ENCODE measurements around the gene TPH2. TPM values are rescaled to one million over a fixed set of nuclear protein-coding genes. Genes with fewer than 3 reads are reported as not detected.

TPH2 gene
- total RNA-seq, 1 experiment from 2014 or later: 0.83 TPM

DNA sequence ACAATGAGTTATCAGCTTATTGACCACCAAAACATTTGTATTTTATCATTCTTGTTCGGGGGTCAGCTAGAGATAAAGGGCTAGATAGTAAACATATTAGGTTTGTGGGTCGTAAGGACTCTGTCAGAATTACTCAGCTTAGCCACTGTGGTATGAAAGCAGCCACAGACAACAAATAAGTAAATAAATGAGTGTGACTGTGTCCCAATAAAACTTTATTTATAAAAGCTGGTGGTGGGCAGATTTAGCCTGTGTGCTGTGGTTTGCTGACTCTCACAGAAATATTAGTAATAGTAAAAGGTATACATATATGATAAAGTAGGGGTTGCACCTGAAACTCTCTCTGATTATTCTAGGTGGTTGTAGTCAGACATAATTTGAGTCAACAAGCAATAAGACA lies 56.1 kb downstream of the TPH2 start:
- ATAC-seq: no peak
- ChIA-PET CTCF (interaction anchor here (0.6 kb wide), 1 partner anchor 271 kb away, joined by 4 read pairs; no protein-coding TSS in a partner anchor), POLR2A (no interaction called here)
- TF ChIP-seq, protein P1, sequence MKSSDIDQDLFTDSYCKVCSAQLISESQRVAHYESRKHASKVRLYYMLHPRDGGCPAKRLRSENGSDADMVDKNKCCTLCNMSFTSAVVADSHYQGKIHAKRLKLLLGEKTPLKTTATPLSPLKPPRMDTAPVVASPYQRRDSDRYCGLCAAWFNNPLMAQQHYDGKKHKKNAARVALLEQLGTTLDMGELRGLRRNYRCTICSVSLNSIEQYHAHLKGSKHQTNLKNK (CRISPR knock-in tag; IDR thresholded peaks at IDR 0.05): no peak
- no peak for TF ChIP-seq MXD4 (CRISPR knock-in tag; IDR thresholded peaks at IDR 0.05; ENCODE audit: borderline replicate concordance)
- TF ChIP-seq, protein P2, sequence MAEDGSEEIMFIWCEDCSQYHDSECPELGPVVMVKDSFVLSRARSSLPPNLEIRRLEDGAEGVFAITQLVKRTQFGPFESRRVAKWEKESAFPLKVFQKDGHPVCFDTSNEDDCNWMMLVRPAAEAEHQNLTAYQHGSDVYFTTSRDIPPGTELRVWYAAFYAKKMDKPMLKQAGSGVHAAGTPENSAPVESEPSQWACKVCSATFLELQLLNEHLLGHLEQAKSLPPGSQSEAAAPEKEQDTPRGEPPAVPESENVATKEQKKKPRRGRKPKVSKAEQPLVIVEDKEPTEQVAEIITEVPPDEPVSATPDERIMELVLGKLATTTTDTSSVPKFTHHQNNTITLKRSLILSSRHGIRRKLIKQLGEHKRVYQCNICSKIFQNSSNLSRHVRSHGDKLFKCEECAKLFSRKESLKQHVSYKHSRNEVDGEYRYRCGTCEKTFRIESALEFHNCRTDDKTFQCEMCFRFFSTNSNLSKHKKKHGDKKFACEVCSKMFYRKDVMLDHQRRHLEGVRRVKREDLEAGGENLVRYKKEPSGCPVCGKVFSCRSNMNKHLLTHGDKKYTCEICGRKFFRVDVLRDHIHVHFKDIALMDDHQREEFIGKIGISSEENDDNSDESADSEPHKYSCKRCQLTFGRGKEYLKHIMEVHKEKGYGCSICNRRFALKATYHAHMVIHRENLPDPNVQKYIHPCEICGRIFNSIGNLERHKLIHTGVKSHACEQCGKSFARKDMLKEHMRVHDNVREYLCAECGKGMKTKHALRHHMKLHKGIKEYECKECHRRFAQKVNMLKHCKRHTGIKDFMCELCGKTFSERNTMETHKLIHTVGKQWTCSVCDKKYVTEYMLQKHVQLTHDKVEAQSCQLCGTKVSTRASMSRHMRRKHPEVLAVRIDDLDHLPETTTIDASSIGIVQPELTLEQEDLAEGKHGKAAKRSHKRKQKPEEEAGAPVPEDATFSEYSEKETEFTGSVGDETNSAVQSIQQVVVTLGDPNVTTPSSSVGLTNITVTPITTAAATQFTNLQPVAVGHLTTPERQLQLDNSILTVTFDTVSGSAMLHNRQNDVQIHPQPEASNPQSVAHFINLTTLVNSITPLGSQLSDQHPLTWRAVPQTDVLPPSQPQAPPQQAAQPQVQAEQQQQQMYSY (CRISPR knock-in tag; IDR thresholded peaks at IDR 0.05): no peak
- no peak for TF ChIP-seq SP1 (CRISPR knock-in tag; conservative IDR thresholded peaks at IDR 0.05)
- TF ChIP-seq, protein P3, sequence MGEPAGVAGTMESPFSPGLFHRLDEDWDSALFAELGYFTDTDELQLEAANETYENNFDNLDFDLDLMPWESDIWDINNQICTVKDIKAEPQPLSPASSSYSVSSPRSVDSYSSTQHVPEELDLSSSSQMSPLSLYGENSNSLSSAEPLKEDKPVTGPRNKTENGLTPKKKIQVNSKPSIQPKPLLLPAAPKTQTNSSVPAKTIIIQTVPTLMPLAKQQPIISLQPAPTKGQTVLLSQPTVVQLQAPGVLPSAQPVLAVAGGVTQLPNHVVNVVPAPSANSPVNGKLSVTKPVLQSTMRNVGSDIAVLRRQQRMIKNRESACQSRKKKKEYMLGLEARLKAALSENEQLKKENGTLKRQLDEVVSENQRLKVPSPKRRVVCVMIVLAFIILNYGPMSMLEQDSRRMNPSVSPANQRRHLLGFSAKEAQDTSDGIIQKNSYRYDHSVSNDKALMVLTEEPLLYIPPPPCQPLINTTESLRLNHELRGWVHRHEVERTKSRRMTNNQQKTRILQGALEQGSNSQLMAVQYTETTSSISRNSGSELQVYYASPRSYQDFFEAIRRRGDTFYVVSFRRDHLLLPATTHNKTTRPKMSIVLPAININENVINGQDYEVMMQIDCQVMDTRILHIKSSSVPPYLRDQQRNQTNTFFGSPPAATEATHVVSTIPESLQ (CRISPR knock-in tag; IDR thresholded peaks at IDR 0.05): no peak
- TF ChIP-seq TCF7 (CRISPR knock-in tag; IDR thresholded peaks at IDR 0.05; ENCODE audit: low read depth): no peak
- no peak for TF ChIP-seq OVOL2 (CRISPR knock-in tag; IDR thresholded peaks at IDR 0.05; ENCODE audit: borderline replicate concordance)
- TF ChIP-seq, protein P4, sequence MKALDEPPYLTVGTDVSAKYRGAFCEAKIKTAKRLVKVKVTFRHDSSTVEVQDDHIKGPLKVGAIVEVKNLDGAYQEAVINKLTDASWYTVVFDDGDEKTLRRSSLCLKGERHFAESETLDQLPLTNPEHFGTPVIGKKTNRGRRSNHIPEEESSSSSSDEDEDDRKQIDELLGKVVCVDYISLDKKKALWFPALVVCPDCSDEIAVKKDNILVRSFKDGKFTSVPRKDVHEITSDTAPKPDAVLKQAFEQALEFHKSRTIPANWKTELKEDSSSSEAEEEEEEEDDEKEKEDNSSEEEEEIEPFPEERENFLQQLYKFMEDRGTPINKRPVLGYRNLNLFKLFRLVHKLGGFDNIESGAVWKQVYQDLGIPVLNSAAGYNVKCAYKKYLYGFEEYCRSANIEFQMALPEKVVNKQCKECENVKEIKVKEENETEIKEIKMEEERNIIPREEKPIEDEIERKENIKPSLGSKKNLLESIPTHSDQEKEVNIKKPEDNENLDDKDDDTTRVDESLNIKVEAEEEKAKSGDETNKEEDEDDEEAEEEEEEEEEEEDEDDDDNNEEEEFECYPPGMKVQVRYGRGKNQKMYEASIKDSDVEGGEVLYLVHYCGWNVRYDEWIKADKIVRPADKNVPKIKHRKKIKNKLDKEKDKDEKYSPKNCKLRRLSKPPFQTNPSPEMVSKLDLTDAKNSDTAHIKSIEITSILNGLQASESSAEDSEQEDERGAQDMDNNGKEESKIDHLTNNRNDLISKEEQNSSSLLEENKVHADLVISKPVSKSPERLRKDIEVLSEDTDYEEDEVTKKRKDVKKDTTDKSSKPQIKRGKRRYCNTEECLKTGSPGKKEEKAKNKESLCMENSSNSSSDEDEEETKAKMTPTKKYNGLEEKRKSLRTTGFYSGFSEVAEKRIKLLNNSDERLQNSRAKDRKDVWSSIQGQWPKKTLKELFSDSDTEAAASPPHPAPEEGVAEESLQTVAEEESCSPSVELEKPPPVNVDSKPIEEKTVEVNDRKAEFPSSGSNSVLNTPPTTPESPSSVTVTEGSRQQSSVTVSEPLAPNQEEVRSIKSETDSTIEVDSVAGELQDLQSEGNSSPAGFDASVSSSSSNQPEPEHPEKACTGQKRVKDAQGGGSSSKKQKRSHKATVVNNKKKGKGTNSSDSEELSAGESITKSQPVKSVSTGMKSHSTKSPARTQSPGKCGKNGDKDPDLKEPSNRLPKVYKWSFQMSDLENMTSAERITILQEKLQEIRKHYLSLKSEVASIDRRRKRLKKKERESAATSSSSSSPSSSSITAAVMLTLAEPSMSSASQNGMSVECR (CRISPR knock-in tag; IDR thresholded peaks at IDR 0.05; ENCODE audit: borderline replicate concordance): no peak
- no peak for TF ChIP-seq SOX15 (CRISPR knock-in tag; IDR thresholded peaks at IDR 0.05)
- TF ChIP-seq, protein P5, sequence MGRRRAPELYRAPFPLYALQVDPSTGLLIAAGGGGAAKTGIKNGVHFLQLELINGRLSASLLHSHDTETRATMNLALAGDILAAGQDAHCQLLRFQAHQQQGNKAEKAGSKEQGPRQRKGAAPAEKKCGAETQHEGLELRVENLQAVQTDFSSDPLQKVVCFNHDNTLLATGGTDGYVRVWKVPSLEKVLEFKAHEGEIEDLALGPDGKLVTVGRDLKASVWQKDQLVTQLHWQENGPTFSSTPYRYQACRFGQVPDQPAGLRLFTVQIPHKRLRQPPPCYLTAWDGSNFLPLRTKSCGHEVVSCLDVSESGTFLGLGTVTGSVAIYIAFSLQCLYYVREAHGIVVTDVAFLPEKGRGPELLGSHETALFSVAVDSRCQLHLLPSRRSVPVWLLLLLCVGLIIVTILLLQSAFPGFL (CRISPR knock-in tag; IDR thresholded peaks at IDR 0.05; ENCODE audit: borderline replicate concordance): no peak
- TF ChIP-seq, protein P6, sequence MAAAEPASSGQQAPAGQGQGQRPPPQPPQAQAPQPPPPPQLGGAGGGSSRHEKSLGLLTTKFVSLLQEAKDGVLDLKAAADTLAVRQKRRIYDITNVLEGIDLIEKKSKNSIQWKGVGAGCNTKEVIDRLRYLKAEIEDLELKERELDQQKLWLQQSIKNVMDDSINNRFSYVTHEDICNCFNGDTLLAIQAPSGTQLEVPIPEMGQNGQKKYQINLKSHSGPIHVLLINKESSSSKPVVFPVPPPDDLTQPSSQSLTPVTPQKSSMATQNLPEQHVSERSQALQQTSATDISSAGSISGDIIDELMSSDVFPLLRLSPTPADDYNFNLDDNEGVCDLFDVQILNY (CRISPR knock-in tag; IDR thresholded peaks at IDR 0.05): no peak
- no peak for TF ChIP-seq CBFB (CRISPR knock-in tag; IDR thresholded peaks at IDR 0.05; ENCODE audit: low read depth)
- no peak for TF ChIP-seq PRRX2 (CRISPR knock-in tag; IDR thresholded peaks at IDR 0.05)
- TF ChIP-seq, protein P7, sequence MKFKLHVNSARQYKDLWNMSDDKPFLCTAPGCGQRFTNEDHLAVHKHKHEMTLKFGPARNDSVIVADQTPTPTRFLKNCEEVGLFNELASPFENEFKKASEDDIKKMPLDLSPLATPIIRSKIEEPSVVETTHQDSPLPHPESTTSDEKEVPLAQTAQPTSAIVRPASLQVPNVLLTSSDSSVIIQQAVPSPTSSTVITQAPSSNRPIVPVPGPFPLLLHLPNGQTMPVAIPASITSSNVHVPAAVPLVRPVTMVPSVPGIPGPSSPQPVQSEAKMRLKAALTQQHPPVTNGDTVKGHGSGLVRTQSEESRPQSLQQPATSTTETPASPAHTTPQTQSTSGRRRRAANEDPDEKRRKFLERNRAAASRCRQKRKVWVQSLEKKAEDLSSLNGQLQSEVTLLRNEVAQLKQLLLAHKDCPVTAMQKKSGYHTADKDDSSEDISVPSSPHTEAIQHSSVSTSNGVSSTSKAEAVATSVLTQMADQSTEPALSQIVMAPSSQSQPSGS (CRISPR knock-in tag; IDR thresholded peaks at IDR 0.05; ENCODE audit: borderline replicate concordance, low read depth): no peak
- no peak for TF ChIP-seq ZNF671 (CRISPR knock-in tag; IDR thresholded peaks at IDR 0.05)
- Mint-ChIP-seq H3K27ac (no peak overlapping the region), H3K9me3 (no peaks in the 10 kb centered on the region), H3K4me3 (no peak overlapping the region), H3K27me3 (ENCODE audit: low read depth) (no peaks in the 10 kb centered on the region), H3K36me3 (no peaks in the 10 kb centered on the region), H3K4me1 (peaks cover 5% of the 10 kb centered on the region; the same call in 1 of the 2 replicates)
- DNase-seq (ENCODE audit: low spot score): no peak

Measured in WTC11 (cell line).